IMR-90 (cell line): Measurements from ENCODE around the gene UBL3. TPM values are rescaled to one million over a fixed set of nuclear protein-coding genes. Genes with fewer than 3 reads are reported as not detected.
A peak's percentile ranks its signal among the peaks of the same experiment; 100 is the strongest.

Experiments
- ATAC-seq: fragments of 200-7000 bp; cut with Tn5 transposase; 2 replicates; pipeline ENCODE4 v1.9.1; 2020; ENCODE audit warnings: low read depth, mild to moderate bottlenecking, moderate library complexity
- BruUV-seq: library from RNA; stranded (reverse); fragments of 400-500 nt; replicated peaks from 2 replicates; lab custom pipeline; 2021; lab: Mats Ljungman, UMichigan
- CTCF ChIA-PET: fragments of 300-600 bp; formaldehyde crosslinking; extraction: SDS; loops from one replicate; lab custom pipeline; 2021; ENCODE audit warnings: antibody characterized with exemption; lab: Yijun Ruan, JAX
- POLR2A ChIA-PET: fragments of 300-600 bp; sonication (Branson Sonifier 250); formaldehyde crosslinking; loops from one replicate; lab custom pipeline; 2022; ENCODE audit warnings: antibody characterized with exemption; ENCODE audit not compliant: unreplicated experiment; lab: Charles Lee
- DNase-seq: peaks from one replicate; pipeline ENCODE4 v3.0.0; 2013
- H2AFZ ChIP-seq: replicated peaks from 2 replicates; pipeline ENCODE3; 2013; ENCODE audit warnings: low read length, mild to moderate bottlenecking; ENCODE audit not compliant: poor library complexity
- H2AK5ac ChIP-seq: 2 replicates; pipeline ENCODE4 v1.6.1; 2013; ENCODE audit warnings: low read depth, low read length, inconsistent platforms
- H2AK9ac ChIP-seq: replicated peaks from 2 replicates; pipeline ENCODE3; 2013; ENCODE audit warnings: mild to moderate bottlenecking, low read depth, low read length, moderate library complexity; ENCODE audit not compliant: poor library complexity
- H2BK120ac ChIP-seq: 2 replicates; pipeline ENCODE4 v1.6.1; 2013; ENCODE audit warnings: low read depth, low read length, inconsistent platforms
- H2BK15ac ChIP-seq: 3 replicates; pipeline ENCODE4 v1.6.1; 2013; ENCODE audit warnings: low read depth, low read length, inconsistent platforms
- H2BK20ac ChIP-seq: 2 replicates; pipeline ENCODE4 v1.6.1; 2013; ENCODE audit warnings: low read depth, mild to moderate bottlenecking, inconsistent platforms, low read length, moderate library complexity
- H2BK5ac ChIP-seq: 2 replicates; pipeline ENCODE4 v1.6.1; 2013; ENCODE audit warnings: mild to moderate bottlenecking, low read depth, low read length, inconsistent platforms; ENCODE audit not compliant: poor library complexity, severe bottlenecking
- H3K14ac ChIP-seq: replicated peaks from 2 replicates; pipeline ENCODE4 v1.6.1; 2013; ENCODE audit warnings: low read depth, low read length, inconsistent platforms
- H3K18ac ChIP-seq: 2 replicates; pipeline ENCODE4 v1.6.1; 2013; ENCODE audit warnings: low read depth, low read length, control low read depth
- H3K23ac ChIP-seq: 2 replicates; pipeline ENCODE4 v1.6.1; 2013; ENCODE audit warnings: low read depth, low read length, inconsistent platforms
- H3K27ac ChIP-seq: 2 replicates; pipeline ENCODE4 v1.5.1; 2013; ENCODE audit warnings: mild to moderate bottlenecking, control low read depth, low read length; ENCODE audit not compliant: insufficient read depth
- H3K27me3 ChIP-seq: 2 replicates; pipeline ENCODE4 v1.6.1; 2013; ENCODE audit warnings: low read length; ENCODE audit not compliant: control insufficient read depth, insufficient read depth
- H3K36me3 ChIP-seq: 2 replicates; pipeline ENCODE4 v1.6.1; 2013; ENCODE audit warnings: low read length, mixed read lengths; ENCODE audit not compliant: control insufficient read depth, insufficient read depth
- H3K4ac ChIP-seq: 2 replicates; pipeline ENCODE4 v1.6.1; 2013; ENCODE audit warnings: low read depth, low read length, inconsistent platforms
- H3K4me1 ChIP-seq: 2 replicates; pipeline ENCODE4 v1.6.1; 2013; ENCODE audit warnings: low read length, mixed read lengths; ENCODE audit not compliant: control insufficient read depth, insufficient read depth
- H3K4me2 ChIP-seq: 2 replicates; pipeline ENCODE4 v1.6.1; 2013; ENCODE audit warnings: low read depth, mild to moderate bottlenecking, control low read depth, low read length, moderate library complexity
- H3K4me3 ChIP-seq: 2 replicates; pipeline ENCODE4 v1.5.1; 2013; ENCODE audit warnings: low read depth, mild to moderate bottlenecking, control low read depth, low read length, moderate library complexity; ENCODE audit not compliant: insufficient read depth
- H3K56ac ChIP-seq: 2 replicates; pipeline ENCODE4 v1.6.1; 2013; ENCODE audit warnings: low read length, inconsistent platforms; ENCODE audit not compliant: insufficient read depth; ENCODE audit errors: extremely low read depth
- H3K79me1 ChIP-seq, 2 experiments: 2 replicates each; pipeline ENCODE4 v1.6.1; 2013; ENCODE audit warnings: low read length in 2 of 2, inconsistent platforms in 1 of 2, low read depth in 1 of 2
- H3K9ac ChIP-seq: 2 replicates; pipeline ENCODE4 v1.6.1; 2013; ENCODE audit warnings: low read depth, low read length, control low read depth
- H3K9me1 ChIP-seq: 2 replicates; pipeline ENCODE4 v1.6.1; 2013; ENCODE audit warnings: low read length, inconsistent platforms; ENCODE audit not compliant: insufficient read depth
- H3K9me3 ChIP-seq: 2 replicates; pipeline ENCODE4 v1.6.1; 2013; ENCODE audit warnings: low read length; ENCODE audit not compliant: control insufficient read depth, insufficient read depth
- H4K20me1 ChIP-seq: 2 replicates; pipeline ENCODE4 v1.6.1; 2013; ENCODE audit warnings: low read length, inconsistent platforms; ENCODE audit not compliant: insufficient read depth
- H4K5ac ChIP-seq: 2 replicates; pipeline ENCODE4 v1.6.1; 2013; ENCODE audit warnings: mild to moderate bottlenecking, low read depth, low read length, control low read depth
- H4K8ac ChIP-seq, 2 experiments: 2 replicates each; pipeline ENCODE4 v1.6.1; 2013; ENCODE audit warnings: low read depth in 2 of 2, low read length in 2 of 2, control low read depth in 1 of 2, inconsistent platforms in 1 of 2
- H4K91ac ChIP-seq: 2 replicates; pipeline ENCODE4 v1.6.1; 2013; ENCODE audit warnings: low read depth, low read length, inconsistent platforms; ENCODE audit not compliant: insufficient read depth
- FOS ChIP-seq: fragments of 150-350 bp; IDR thresholded peaks from 2 replicates; pipeline ENCODE4 v1.6.1; 2016; ENCODE audit warnings: low read depth, low read length
- NFE2L2 ChIP-seq: fragments of 150-350 bp; IDR thresholded peaks from 2 replicates; pipeline ENCODE4 v1.6.1; 2016; ENCODE audit warnings: low read depth, mild to moderate bottlenecking, low read length
- POLR2A ChIP-seq: IDR thresholded peaks from 2 replicates; pipeline ENCODE4 v1.6.1; 2012; ENCODE audit warnings: mild to moderate bottlenecking, low read depth, low read length
- RFX5 ChIP-seq: IDR thresholded peaks from 2 replicates; pipeline ENCODE4 v1.8.0; 2012; ENCODE audit warnings: low read depth, mild to moderate bottlenecking, low read length, moderate library complexity
- WGBS, 2 experiments: methylation state at CpG; one replicate each; pipeline versions ENCODE4 v1.1.5 to v1.1.7; 2013; ENCODE audit warnings: missing lambda C conversion rate in 2 of 2; ENCODE audit not compliant: insufficient read length in 1 of 2; ENCODE audit errors: extremely low coverage in 2 of 2; 5-methylcytosine and 5-hydroxymethylcytosine counted together
- dilution Hi-C: fragments of 300-500 bp; cut with HindIII; formaldehyde crosslinking; loops from one replicate; pipeline ENCODE4 v1.14.3; 2018; ENCODE audit warnings: low sequenced_read_pairs; ENCODE audit not compliant: unreplicated experiment
- in situ Hi-C: fragments of 300-500 bp; cut with MboI; formaldehyde crosslinking; loops from 3 replicates; pipeline ENCODE4 v1.14.3; 2019; ENCODE audit warnings: low sequenced_read_pairs, inconsistent platforms, mixed read lengths
- intact Hi-C: fragments of 100-400 bp; cut with micrococcal nuclease; formaldehyde crosslinking; loops from 2 replicates; pipeline ENCODE4 v1.10.0; 2022
- polyA plus RNA-seq, 3 experiments: library from polyadenylated mRNA; depleted of rRNA; stranded (reverse); fragments of >200 nt; gene quantifications; 2 replicates each; pipeline ENCODE4 v1.2.3, GENCODE V29; 2012; ENCODE audit warnings: low replicate concordance in 1 of 3
- total RNA-seq: library from RNA; depleted of rRNA; stranded (reverse); fragments of >200 nt; gene quantifications from 2 replicates; pipeline ENCODE4 v1.2.3, GENCODE V29; 2012

Gene UBL3
- total and polyA plus RNA-seq, 2 of the 4 experiments (the other 2 are of a cell fraction) = 16.0 to 19.9 TPM

DNA sequence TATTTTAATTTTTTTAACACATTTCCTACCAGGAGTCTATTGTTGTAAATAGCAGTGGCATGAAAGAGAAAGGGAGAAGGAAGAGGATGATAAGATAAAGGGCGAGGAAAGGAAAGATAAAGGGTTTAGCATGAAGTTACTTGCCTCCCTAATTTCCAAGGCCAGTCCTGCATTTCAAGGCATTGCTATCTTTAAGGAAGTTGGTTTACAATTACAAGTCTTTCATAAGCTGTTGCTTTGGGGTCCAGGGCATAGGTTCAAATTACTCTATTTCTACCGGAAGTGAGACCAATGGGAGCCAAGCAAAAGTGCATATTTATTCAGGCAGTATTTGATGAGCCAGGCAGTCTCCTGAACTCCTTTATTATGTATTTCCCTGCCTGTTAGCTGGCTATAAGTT lies 27.7 kb upstream of the UBL3 start:
- TF ChIP-seq NFE2L2 (no peak), POLR2A (no peak), RFX5 (no peak), FOS (no peak)
- Histone ChIP-seq H3K9me1 (peaks cover 4% of the 10 kb centered on the region; the same call in 1 of the 2 replicates), H4K91ac (no peak overlapping the region), H3K36me3 (no peaks in the 10 kb centered on the region), H3K79me1 (no peaks in the 10 kb centered on the region), H2AK5ac (no peak overlapping the region), H3K4me3 (no peak overlapping the region), H3K4me2 (no peak overlapping the region), H4K20me1 (no peaks in the 10 kb centered on the region), H4K8ac (no peak overlapping the region), H2BK120ac (no peak overlapping the region), H3K18ac (no peak overlapping the region), H3K27ac (no peak overlapping the region), H2BK5ac (no peak overlapping the region), H3K9me3 (no peaks in the 10 kb centered on the region), H3K4ac (no peak overlapping the region), H2BK20ac (no peak overlapping the region), H3K9ac (no peak overlapping the region), H3K56ac (no peak overlapping the region), H2BK15ac (no peak overlapping the region), H3K23ac (no peak overlapping the region), H3K27me3 (peaks cover 6% of the 10 kb centered on the region), H2AFZ (no peak overlapping the region), H3K4me1 (peaks cover 1% of the 10 kb centered on the region; the same call in 1 of the 2 replicates), H2AK9ac (no peak overlapping the region), H4K5ac (no peak overlapping the region), H3K14ac (no peak overlapping the region)
- in situ Hi-C loops = no loop called here
- POLR2A ChIA-PET = no interaction called here
- BruUV-seq = no TSS peak
- ATAC-seq (peak; percentile 21; the same call in 1 of the 2 replicates), DNase-seq (peak; percentile 14)
- intact Hi-C loops = no loop called here
- dilution Hi-C loops = no loop called here
- no CpG with 5 or more reads among the region's 2 CpGs for WGBS, 2 experiments
- CTCF ChIA-PET = no interaction called here
